ENCODE data around the gene SH3YL1.

Gene SH3YL1

GRCh38 chr2:248724-249123 is 15.1 kb downstream of the SH3YL1 start:
- no peaks in the 10 kb centered on the region for H3F3A ChIP-seq (ENCODE audit: control insufficient read depth, insufficient read depth)
- no peaks in the 10 kb centered on the region; the same call in 1 of the 2 replicates for H3K36me3 ChIP-seq (ENCODE audit: control insufficient read depth, low read length)
- no peak overlapping the region for H3K27ac ChIP-seq (ENCODE audit: low read depth, low read length)
- H4K20me1 ChIP-seq (ENCODE audit: control insufficient read depth, insufficient read depth, low read depth, low read length) = no peaks in the 10 kb centered on the region
- H3K4me2 ChIP-seq (ENCODE audit: low read length) = no peak overlapping the region
- no peak overlapping the region for H3K4me3 ChIP-seq (ENCODE audit: low read length)
- no peaks in the 10 kb centered on the region for H3K4me1 ChIP-seq (ENCODE audit: control insufficient read depth, low read length)
- TF ChIP-seq CTCF (IDR thresholded peaks at IDR 0.05; ENCODE audit: low read depth, low read length, poor library complexity, severe bottlenecking) = no peak
- TF ChIP-seq EZH2phosphoT487 (IDR thresholded peaks at IDR 0.05; ENCODE audit: borderline replicate concordance, low read length) = no peak
- H3K27me3 ChIP-seq (ENCODE audit: control insufficient read depth, low read length) = no peaks in the 10 kb centered on the region
- H3K9me3 ChIP-seq (ENCODE audit: control insufficient read depth, insufficient read depth, low read length) = no peaks in the 10 kb centered on the region
- no peaks in the 10 kb centered on the region for H3K79me2 ChIP-seq (ENCODE audit: control insufficient read depth, low read length)
- no peaks in the 10 kb centered on the region for H3K9me2 ChIP-seq (replicated peaks; ENCODE audit: control insufficient read depth, low read length)

- H4K20me1 ChIP-seq (ENCODE audit: control insufficient read depth, insufficient read depth, low read depth, low read length) = no peaks in the 10 kb centered on the region
- TF ChIP-seq CTCF (IDR thresholded peaks at IDR 0.05; ENCODE audit: low read depth, low read length, poor library complexity, severe bottlenecking) (peak; percentile 71), EZH2phosphoT487 (IDR thresholded peaks at IDR 0.05; ENCODE audit: borderline replicate concordance, low read length) (no peak)
- no peak overlapping the region for H3K4me2 ChIP-seq (ENCODE audit: low read length)
- H3K79me2 ChIP-seq (ENCODE audit: control insufficient read depth, low read length) = no peaks in the 10 kb centered on the region
- H3K4me3 ChIP-seq (ENCODE audit: low read length) = no peak overlapping the region
- H3K9me2 ChIP-seq (replicated peaks; ENCODE audit: control insufficient read depth, low read length) = no peaks in the 10 kb centered on the region
- no peaks in the 10 kb centered on the region for H3K9me3 ChIP-seq (ENCODE audit: control insufficient read depth, insufficient read depth, low read length)
- H3K36me3 ChIP-seq (ENCODE audit: control insufficient read depth, low read length) = no peaks in the 10 kb centered on the region; the same call in 1 of the 2 replicates
- H3F3A ChIP-seq (ENCODE audit: control insufficient read depth, insufficient read depth) = no peaks in the 10 kb centered on the region
- no peaks in the 10 kb centered on the region for H3K4me1 ChIP-seq (ENCODE audit: control insufficient read depth, low read length)
- no peak overlapping the region for H3K27ac ChIP-seq (ENCODE audit: low read depth, low read length)
- H3K27me3 ChIP-seq (ENCODE audit: control insufficient read depth, low read length) = no peaks in the 10 kb centered on the region
Observed at GRCh38 chr2:246489-247144, 17.2 kb downstream of the SH3YL1 start.

- Histone ChIP-seq H3K79me2 (ENCODE audit: control insufficient read depth, low read length) (no peaks in the 10 kb centered on the region), H3K4me2 (ENCODE audit: low read length) (no peak overlapping the region), H3K4me3 (ENCODE audit: low read length) (no peak overlapping the region), H3K4me1 (ENCODE audit: control insufficient read depth, low read length) (no peaks in the 10 kb centered on the region), H3F3A (ENCODE audit: control insufficient read depth, insufficient read depth) (no peaks in the 10 kb centered on the region), H3K9me3 (ENCODE audit: control insufficient read depth, insufficient read depth, low read length) (no peaks in the 10 kb centered on the region), H4K20me1 (ENCODE audit: control insufficient read depth, insufficient read depth, low read depth, low read length) (no peaks in the 10 kb centered on the region), H3K9me2 (replicated peaks; ENCODE audit: control insufficient read depth, low read length) (no peaks in the 10 kb centered on the region), H3K27ac (ENCODE audit: low read depth, low read length) (no peak overlapping the region), H3K27me3 (ENCODE audit: control insufficient read depth, low read length) (no peaks in the 10 kb centered on the region), H3K36me3 (ENCODE audit: control insufficient read depth, low read length) (no peaks in the 10 kb centered on the region; the same call in 1 of the 2 replicates)
- TF ChIP-seq EZH2phosphoT487 (IDR thresholded peaks at IDR 0.05; ENCODE audit: borderline replicate concordance, low read length) (no peak), CTCF (IDR thresholded peaks at IDR 0.05; ENCODE audit: low read depth, low read length, poor library complexity, severe bottlenecking) (no peak)
Observed at GRCh38 chr2:244547-244946, 19.3 kb downstream of the SH3YL1 start.
